ENCODE results near the gene DENND4C. TPM values are rescaled to one million over a fixed set of nuclear protein-coding genes. Genes with fewer than 3 reads are reported as not detected.

The DENND4C gene
- polyA plus RNA-seq, 1 of the 3 experiments (the other 2 are of a cell fraction): 7.5 TPM

- Histone ChIP-seq H3K4me1 (ENCODE audit: control insufficient read depth in 1 of 2, insufficient read depth in 2 of 2, low read depth in 1 of 2, low read length in 1 of 2) (no peaks in the 10 kb centered on the region), H3K9ac (no peak overlapping the region), H3K36me3 (replicated peaks in 1 of 2; ENCODE audit: control insufficient read depth in 1 of 2, insufficient read depth in 2 of 2, low read length in 1 of 2) (no peaks in the 10 kb centered on the region), H3K79me2 (ENCODE audit: insufficient read depth) (no peaks in the 10 kb centered on the region), H3K9me3 (no peaks in the 10 kb centered on the region), H3F3A (replicated peaks; ENCODE audit: insufficient read depth) (no peaks in the 10 kb centered on the region), H2AFZ (ENCODE audit: low read depth) (no peak overlapping the region), H3K4me3 (ENCODE audit: low read depth in 2 of 2, low read length in 1 of 2) (no peak overlapping the region), H3K4me2 (no peak overlapping the region), H4K20me1 (ENCODE audit: insufficient read depth) (no peaks in the 10 kb centered on the region), H3K27ac (ENCODE audit: low read depth in 2 of 2, low read length in 1 of 2) (no peak overlapping the region), H3K9me2 (no peaks in the 10 kb centered on the region), H3K27me3 (ENCODE audit: insufficient read depth) (no peaks in the 10 kb centered on the region)
- DNase-seq: no peak
- POLR2A ChIA-PET: interaction anchor here (0.6 kb wide), 1 partner anchor 14 kb away, joined by 4 read pairs; no protein-coding TSS in a partner anchor
- CTCF ChIA-PET: no interaction called here
- WGBS (ENCODE audit: low lambda C conversion rate): 100% methylated on average over 1 of the region's 1 CpG
- TF ChIP-seq JUND (IDR thresholded peaks at IDR 0.05): no peak
- no peak for TF ChIP-seq MAX (IDR thresholded peaks at IDR 0.05; ENCODE audit: low read depth)
- TF ChIP-seq RCOR1 (IDR thresholded peaks at IDR 0.05; ENCODE audit: low read length): no peak
- no peak for TF ChIP-seq IRF3 (IDR thresholded peaks at IDR 0.05; ENCODE audit: low read depth, low read length)
- TF ChIP-seq MXI1 (IDR thresholded peaks at IDR 0.05; ENCODE audit: low read depth, low read length): no peak
- TF ChIP-seq MEF2A (IDR thresholded peaks at IDR 0.05; ENCODE audit: borderline replicate concordance, low read depth): no peak
- TF ChIP-seq ZBTB33 (IDR thresholded peaks at IDR 0.05; ENCODE audit: borderline replicate concordance, low read depth): no peak
- no peak for TF ChIP-seq TCF12 (IDR thresholded peaks at IDR 0.05)
- no peak for TF ChIP-seq RFX5 (IDR thresholded peaks at IDR 0.05; ENCODE audit: low read length)
- no peak for TF ChIP-seq ELF1 (IDR thresholded peaks at IDR 0.05)
- no peak for TF ChIP-seq EP300 (IDR thresholded peaks at IDR 0.05; ENCODE audit: borderline replicate concordance in 1 of 2, low read depth in 1 of 2, low read length in 1 of 2)
- no peak for TF ChIP-seq GATA2 (CRISPR knock-in tag; IDR thresholded peaks at IDR 0.05)
- TF ChIP-seq PBX3 (IDR thresholded peaks at IDR 0.05): no peak
- no peak for TF ChIP-seq SIN3A (IDR thresholded peaks at IDR 0.05; ENCODE audit: borderline replicate concordance, low read depth, low read length)
- no peak for TF ChIP-seq POLR2AphosphoS5 (IDR thresholded peaks at IDR 0.05; ENCODE audit: low read depth, low read length)
- no peak for TF ChIP-seq RXRA (IDR thresholded peaks at IDR 0.05; ENCODE audit: borderline replicate concordance, low read depth)
- no peak for TF ChIP-seq FOSL2 (IDR thresholded peaks at IDR 0.05; ENCODE audit: borderline replicate concordance, low read depth)
- TF ChIP-seq EZH2phosphoT487 (IDR thresholded peaks at IDR 0.05; ENCODE audit: borderline replicate concordance, low read depth): no peak
- TF ChIP-seq REST (IDR thresholded peaks at IDR 0.05; ENCODE audit: low read depth, low read length): no peak
Measured at GRCh38 chr9:19208653-19209052, 21.8 kb upstream of the DENND4C start.

Data from SK-N-SH (cell line).